Ascending aorta (tissue), 2 donors: Measurements from ENCODE around the gene USP2. TPM values are rescaled to one million over a fixed set of nuclear protein-coding genes. Genes with fewer than 3 reads are reported as not detected.

Experiments used
- DNase-seq, 2 donors: peaks; one replicate each; pipeline ENCODE4 v3.0.0-alpha.2; 2019; ENCODE audit warnings: low spot score in 2 of 2
- H3K27ac ChIP-seq, 2 donors: fragments of 200-600 bp; sonication (generic); one replicate each; pipeline ENCODE4 v1.5.1; 2016 to 2017; ENCODE audit warnings: mild to moderate bottlenecking in 1 of 2
- H3K27me3 ChIP-seq: fragments of 200-600 bp; sonication (generic); one replicate; pipeline ENCODE4 v1.5.1; 2017
- H3K36me3 ChIP-seq, 2 donors: fragments of 200-600 bp; sonication (generic); one replicate each; pipeline ENCODE4 v1.5.1; 2016
- H3K4me1 ChIP-seq, 2 donors: fragments of 200-600 bp; sonication (generic); one replicate each; pipeline ENCODE4 v1.5.1; 2016 to 2017; ENCODE audit warnings: mild to moderate bottlenecking in 1 of 2
- H3K4me3 ChIP-seq, 2 donors: fragments of 200-600 bp; sonication (generic); one replicate each; pipeline ENCODE4 v1.5.1; 2016 to 2017; ENCODE audit warnings: mild to moderate bottlenecking in 1 of 2
- H3K9me3 ChIP-seq, 2 donors: fragments of 200-600 bp; sonication (generic); one replicate each; pipeline ENCODE4 v1.5.1; 2016
- CTCF ChIP-seq, 3 experiments: fragments of 200-600 bp in 2 of 3; fragments of 450-650 bp in 1 of 3; sonication (generic) in 2 of 3; IDR thresholded peaks; one replicate each; pipeline ENCODE4 v1.5.1; 2016 to 2019; ENCODE audit warnings: antibody characterized with exemption in 3 of 3, mild to moderate bottlenecking in 1 of 3, moderate library complexity in 1 of 3
- intact Hi-C: fragments of 100-400 bp; cut with DNase I; formaldehyde crosslinking; loops from one replicate; pipeline ENCODE4 v1.15.1; 2023
- total RNA-seq: library from RNA; depleted of rRNA; stranded (reverse); fragments of >200 nt; gene quantifications from one replicate; pipeline ENCODE4 v1.1.0, GENCODE V29; 2016

The USP2 gene
- total RNA-seq, 1 donor from 2014 or later = not detected

- Histone ChIP-seq H3K27ac (peak overlapping the region; percentile 98 to 99), H3K27me3 (no peaks in the 10 kb centered on the region), H3K36me3 (peaks cover 1 to 5% of the 10 kb centered on the region in 2 donors), H3K4me3 (peak overlapping the region in 1 of 2 donors; percentile 92), H3K9me3 (no peaks in the 10 kb centered on the region), H3K4me1 (peaks cover 18 to 47% of the 10 kb centered on the region in 2 donors)
- intact Hi-C loops = loop anchor here (2.0 to 5.0 kb wide), 5 partner anchors 19 to 697 kb away; partner anchors contain the start of genes BCL9L, DPAGT1 and USP2
- peak in 1 of 2 donors; percentile 62 for DNase-seq
- TF ChIP-seq CTCF (IDR thresholded peaks at IDR 0.05) = no peak
Observed at GRCh38 chr11:119319700-119320239, 61.7 kb downstream of the USP2 start.

GRCh38 chr11:119319136-119319699 is 62.3 kb downstream of the USP2 start:
- Histone ChIP-seq H3K27me3 (no peaks in the 10 kb centered on the region), H3K9me3 (no peaks in the 10 kb centered on the region), H3K27ac (peak overlapping the region; percentile 98 to 99), H3K4me1 (peaks cover 20 to 53% of the 10 kb centered on the region in 2 donors), H3K4me3 (peak overlapping the region in 1 of 2 donors; percentile 92), H3K36me3 (peaks cover 7 to 11% of the 10 kb centered on the region in 2 donors)
- no peak for DNase-seq
- no peak for TF ChIP-seq CTCF (IDR thresholded peaks at IDR 0.05)
- intact Hi-C loops = loop anchor here (5.0 kb wide), 3 partner anchors 217 to 697 kb away; partner anchors contain the start of genes BCL9L and DPAGT1

GRCh38 chr11:119318240-119319135 is 63.0 kb downstream of the USP2 start:
- intact Hi-C loops = loop anchor here (5.0 kb wide), 3 partner anchors 216 to 696 kb away; partner anchors contain the start of genes BCL9L and DPAGT1
- H3K36me3 ChIP-seq = peaks cover 14 to 18% of the 10 kb centered on the region in 2 donors
- H3K27ac ChIP-seq = peak overlapping the region; percentile 98 to 99
- peak overlapping the region in 1 of 2 donors; percentile 92 for H3K4me3 ChIP-seq
- H3K27me3 ChIP-seq = no peaks in the 10 kb centered on the region
- DNase-seq = peak in 1 of 2 donors; percentile 87
- TF ChIP-seq CTCF (IDR thresholded peaks at IDR 0.05) = no peak
- peaks cover 20 to 59% of the 10 kb centered on the region in 2 donors for H3K4me1 ChIP-seq
- H3K9me3 ChIP-seq = no peaks in the 10 kb centered on the region

- Histone ChIP-seq H3K9me3 (no peaks in the 10 kb centered on the region), H3K27ac (peak overlapping the region; percentile 98 to 99), H3K36me3 (peaks cover 22 to 26% of the 10 kb centered on the region in 2 donors), H3K4me3 (peak overlapping the region; percentile 80 to 92), H3K4me1 (peaks cover 20 to 66% of the 10 kb centered on the region in 2 donors), H3K27me3 (no peaks in the 10 kb centered on the region)
- DNase-seq = no peak
- no peak for TF ChIP-seq CTCF (IDR thresholded peaks at IDR 0.05)
- intact Hi-C loops = loop anchor here (5.0 kb wide), 3 partner anchors 215 to 695 kb away; partner anchors contain the start of genes BCL9L and DPAGT1
Observed at GRCh38 chr11:119317592-119318239, 63.8 kb downstream of the USP2 start.
